Right cardiac atrium (tissue), 5 donors: ENCODE measurements around the gene APP. TPM values are rescaled to one million over a fixed set of nuclear protein-coding genes. Genes with fewer than 3 reads are reported as not detected.
A peak's percentile ranks its signal among the peaks of the same experiment; 100 is the strongest.

ENCODE experiments used
- ATAC-seq, 2 donors: fragments of 200-7000 bp; cut with Tn5 transposase; one replicate each; pipeline versions ENCODE4 v1.8.0 to v1.9.1; 2020; ENCODE audit warnings: moderate library complexity in 2 of 2, mild to moderate bottlenecking in 1 of 2
- DNase-seq, 3 donors: peaks; one replicate each; pipeline ENCODE4 v3.0.0-alpha.2; 2020
- H3K27ac ChIP-seq: one replicate; pipeline ENCODE4 v1.5.1; 2013; ENCODE audit warnings: mild to moderate bottlenecking, low read length, control low read depth, moderate library complexity
- H3K27me3 ChIP-seq: one replicate; pipeline ENCODE4 v1.6.1; 2013; ENCODE audit not compliant: control insufficient read depth, insufficient read depth
- H3K4me1 ChIP-seq: one replicate; pipeline ENCODE4 v1.6.1; 2013; ENCODE audit warnings: low read length; ENCODE audit not compliant: control insufficient read depth, insufficient read depth
- H3K4me3 ChIP-seq: one replicate; pipeline ENCODE4 v1.5.1; 2013; ENCODE audit warnings: low read length, control low read depth
- H3K9me3 ChIP-seq: one replicate; pipeline ENCODE4 v1.6.1; 2013; ENCODE audit warnings: low read length; ENCODE audit not compliant: control insufficient read depth
- WGBS: extraction: QIAGEN DNeasy Blood & Tissue Kit; methylation state at CpG from one replicate; pipeline ENCODE4 v1.1.7; 2013; 5-methylcytosine and 5-hydroxymethylcytosine counted together
- intact Hi-C, 4 donors: fragments of 100-400 bp; cut with DNase I; formaldehyde crosslinking; loops; one replicate each; pipeline versions ENCODE4 v1.11.0 to v1.14.0; 2022 to 2023
- polyA plus RNA-seq: library from polyadenylated mRNA; stranded (reverse); fragments of 200-250 nt; gene quantifications from one replicate; pipeline ENCODE4 v1.2.3, GENCODE V29; 2013
- total RNA-seq, 4 donors: library from RNA; stranded (reverse); fragmentation: NEBNext Ultra II Directional; extraction: Animal tissue kit (Norgen Biotek cat#: 25700); gene quantifications; one replicate each; pipeline ENCODE4 v1.2.1, GENCODE V29; 2021
- donor health status: healthy with polysubstance abuse.
- donor health status: DM: no; HTN: yes; CAD: no.
- donor health status: DM: no; HTN: no; CAD: no.
- donor health status: DM: no; HTN: yes; CAD: no; lungs with severe emphysema.
- donor health status: DM: yes; HTN: yes; CAD: no.

The APP gene
- total and polyA plus RNA-seq, 5 donors, result 277 to 535 (median 448) TPM

DNA sequence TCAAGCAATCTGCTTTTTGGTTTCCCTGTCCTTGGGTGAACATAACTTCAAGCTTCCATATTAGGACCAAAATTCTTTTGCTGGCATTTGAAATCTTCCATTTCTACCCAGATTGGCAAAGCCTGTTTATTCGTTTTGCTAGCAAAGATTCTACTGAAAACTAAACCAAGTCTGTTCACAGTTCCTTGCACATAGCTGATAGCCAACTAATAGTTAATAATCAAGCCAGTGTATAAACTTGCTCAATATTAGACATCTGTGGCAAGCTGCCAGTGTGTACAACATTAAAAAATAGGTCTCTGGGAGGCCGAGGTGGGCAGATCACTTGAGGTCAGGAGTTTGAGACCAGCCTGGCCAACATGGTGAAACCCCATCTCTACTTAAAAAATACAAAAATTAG, 6.3 kb downstream of the APP start:
- no peak for DNase-seq
- intact Hi-C loops, result loop anchor here in 3 of 4 donors (10.0 kb wide), 4 partner anchors 50 to 270 kb away; no protein-coding TSS in a partner anchor
- Histone ChIP-seq H3K9me3 (no peaks in the 10 kb centered on the region), H3K27ac (no peak overlapping the region), H3K4me1 (peaks cover 4% of the 10 kb centered on the region), H3K4me3 (no peak overlapping the region), H3K27me3 (no peaks in the 10 kb centered on the region)
- WGBS, result 58% methylated on average over 2 of the region's 2 CpGs
- ATAC-seq, result no peak

DNA sequence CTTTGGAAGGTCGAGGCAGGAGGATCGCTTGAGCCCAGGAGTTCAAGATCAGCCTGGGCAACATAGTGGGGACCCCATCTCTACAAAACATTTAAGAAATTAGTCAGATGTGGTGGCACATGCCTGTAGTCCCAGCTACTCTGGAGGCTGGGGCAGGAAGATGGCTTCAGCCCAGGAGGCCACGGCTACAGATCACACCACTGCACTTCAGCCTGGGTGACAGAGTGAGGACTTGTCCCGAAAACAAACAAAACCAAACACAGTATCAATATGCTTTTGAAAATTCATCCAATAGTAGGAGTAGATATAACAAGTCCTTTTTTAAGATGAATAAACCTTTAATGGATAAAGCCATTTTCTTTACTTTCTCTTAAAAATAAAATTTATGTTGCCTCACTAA, 8.5 kb downstream of the APP start:
- DNase-seq (no peak), ATAC-seq (no peak)
- intact Hi-C loops, result loop anchor here in 3 of 4 donors (10.0 kb wide), 4 partner anchors 47 to 267 kb away; no protein-coding TSS in a partner anchor
- Histone ChIP-seq H3K27me3 (no peaks in the 10 kb centered on the region), H3K4me1 (peaks cover 8% of the 10 kb centered on the region), H3K9me3 (no peaks in the 10 kb centered on the region), H3K4me3 (no peak overlapping the region), H3K27ac (no peak overlapping the region)
- WGBS, result 89% methylated on average over 4 of the region's 4 CpGs

DNA sequence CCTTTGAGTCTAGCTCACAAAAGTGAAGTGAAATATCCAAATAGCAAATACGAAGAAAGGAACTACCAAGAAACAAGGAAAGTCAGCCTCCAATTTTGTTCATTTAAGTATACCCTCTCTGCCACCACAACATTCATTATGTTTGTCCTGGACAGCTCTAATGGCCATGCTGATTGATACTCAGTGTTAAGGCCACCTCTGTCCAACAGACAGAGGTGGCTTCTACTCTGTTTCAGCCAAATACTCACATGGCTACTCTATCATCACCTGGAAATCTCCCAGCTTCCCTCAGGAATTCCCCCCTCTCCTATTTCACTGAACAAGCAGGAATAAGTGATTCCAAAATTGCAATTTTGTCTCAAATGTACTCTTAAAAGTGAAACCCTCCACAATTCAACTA, 10.7 kb downstream of the APP start:
- DNase-seq, result no peak
- intact Hi-C loops, result loop anchor here in 3 of 4 donors (10.0 kb wide), 4 partner anchors 45 to 265 kb away; no protein-coding TSS in a partner anchor

DNA sequence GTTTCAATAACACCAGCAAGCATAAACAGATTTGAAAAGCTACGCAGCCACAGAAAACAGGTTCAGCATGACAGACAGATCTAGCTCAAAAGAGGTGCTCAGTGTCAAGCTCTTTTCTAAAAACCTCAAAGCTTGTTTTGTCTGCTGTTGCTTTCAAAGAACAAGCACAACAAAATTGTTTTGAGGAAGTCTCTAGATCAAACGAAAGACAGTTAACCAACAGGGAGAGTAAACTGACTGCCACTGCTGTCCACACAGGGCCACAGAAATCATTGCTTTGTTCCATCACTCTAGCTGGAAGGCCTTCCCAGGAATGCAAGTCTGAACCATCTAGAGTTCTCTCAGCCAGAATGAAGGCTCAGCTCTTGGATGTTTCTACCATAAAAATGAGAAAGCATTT, 12.8 kb downstream of the APP start:
- Histone ChIP-seq H3K4me3 (no peak overlapping the region), H3K4me1 (peaks cover 5% of the 10 kb centered on the region), H3K27ac (no peak overlapping the region), H3K9me3 (no peaks in the 10 kb centered on the region), H3K27me3 (no peaks in the 10 kb centered on the region)
- DNase-seq (no peak), ATAC-seq (no peak)
- WGBS, result 60% methylated on average over 2 of the region's 2 CpGs
- intact Hi-C loops, result no loop called here

More for the DNA sequence above, 10.7 kb downstream of the APP start:
- Histone ChIP-seq H3K4me1 (peaks cover 5% of the 10 kb centered on the region), H3K4me3 (no peak overlapping the region), H3K27me3 (no peaks in the 10 kb centered on the region), H3K9me3 (no peaks in the 10 kb centered on the region), H3K27ac (no peak overlapping the region)
- 89% methylated on average over 1 of the region's 1 CpG for WGBS
- ATAC-seq, result no peak

DNA sequence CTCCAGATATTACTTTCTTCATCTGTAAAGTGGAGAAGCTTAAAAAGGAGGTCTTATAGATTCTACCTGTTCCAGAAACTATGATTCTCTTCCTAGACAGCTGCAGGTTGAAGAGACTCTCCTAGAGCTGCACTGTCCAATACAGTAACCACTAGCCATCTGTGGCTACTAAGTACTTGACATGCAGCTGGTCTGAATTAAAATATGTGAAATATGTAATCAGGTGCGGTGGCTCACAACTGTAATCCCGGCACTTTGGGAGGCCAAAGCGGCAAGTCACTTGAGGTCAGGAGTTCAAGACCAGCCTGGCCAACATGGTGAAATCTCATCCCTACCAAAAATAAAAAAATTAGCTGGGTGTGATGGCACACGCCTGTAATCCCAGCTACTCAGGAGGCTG, 15.8 kb downstream of the APP start:
- WGBS, result 90% methylated on average over 4 of the region's 4 CpGs
- Histone ChIP-seq H3K27me3 (no peaks in the 10 kb centered on the region), H3K4me3 (no peak overlapping the region), H3K27ac (no peak overlapping the region), H3K9me3 (no peaks in the 10 kb centered on the region), H3K4me1 (peaks cover 3% of the 10 kb centered on the region)
- intact Hi-C loops, result no loop called here
- DNase-seq (no peak), ATAC-seq (no peak)

DNA sequence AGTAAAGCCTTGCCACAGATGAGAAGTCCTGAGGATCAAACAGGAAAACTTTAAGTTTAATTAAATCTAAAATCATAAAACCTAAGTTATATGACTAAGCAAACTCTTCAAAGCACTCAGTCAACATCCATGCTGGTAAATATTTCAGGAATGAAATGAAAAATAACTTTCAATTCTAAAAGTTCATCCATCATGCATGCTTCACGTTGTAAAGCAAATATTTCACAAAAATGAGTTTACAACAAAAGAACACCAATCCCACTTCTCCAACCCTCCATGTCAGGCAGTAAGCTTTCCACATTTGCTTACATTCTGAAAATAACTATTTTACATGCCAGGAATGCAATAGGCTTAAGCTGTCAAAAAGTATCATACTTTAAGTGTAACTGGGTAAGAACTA, 16.8 kb downstream of the APP start:
- no peaks in the 10 kb centered on the region for H3K27me3 ChIP-seq
- no peak for DNase-seq
- H3K9me3 ChIP-seq, result no peaks in the 10 kb centered on the region
- no peak overlapping the region for H3K27ac ChIP-seq
- no peak overlapping the region for H3K4me3 ChIP-seq
- WGBS, result 88% methylated on average over 1 of the region's 1 CpG
- H3K4me1 ChIP-seq, result peaks cover 6% of the 10 kb centered on the region
- ATAC-seq, result no peak
- intact Hi-C loops, result no loop called here

DNA sequence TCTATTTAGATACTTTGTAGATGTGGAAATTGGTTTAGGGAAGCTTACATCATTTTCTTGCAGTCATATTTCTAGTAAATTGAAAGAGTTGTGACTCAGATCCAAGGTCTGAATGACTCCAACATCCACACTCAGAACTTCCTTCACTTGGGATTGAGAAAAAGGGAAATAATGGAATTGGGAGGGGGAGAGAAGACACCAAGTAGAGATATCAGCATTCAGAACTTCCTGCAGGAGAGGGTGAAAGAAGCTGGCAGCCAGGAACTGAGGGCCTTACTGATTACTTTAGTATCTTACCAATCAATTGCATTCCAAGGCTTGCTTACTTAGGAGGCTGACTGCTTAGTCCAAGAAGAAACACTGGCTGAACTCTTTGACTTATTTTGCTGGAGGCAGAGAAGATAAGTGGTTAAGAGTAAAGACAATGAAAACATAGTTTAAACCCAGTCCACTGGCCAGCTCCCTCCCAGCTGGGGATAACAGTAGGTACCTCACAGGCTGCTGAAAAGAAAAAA, 21.7 kb downstream of the APP start:
- intact Hi-C loops, result no loop called here
- peaks cover 9% of the 10 kb centered on the region for H3K4me1 ChIP-seq

DNA sequence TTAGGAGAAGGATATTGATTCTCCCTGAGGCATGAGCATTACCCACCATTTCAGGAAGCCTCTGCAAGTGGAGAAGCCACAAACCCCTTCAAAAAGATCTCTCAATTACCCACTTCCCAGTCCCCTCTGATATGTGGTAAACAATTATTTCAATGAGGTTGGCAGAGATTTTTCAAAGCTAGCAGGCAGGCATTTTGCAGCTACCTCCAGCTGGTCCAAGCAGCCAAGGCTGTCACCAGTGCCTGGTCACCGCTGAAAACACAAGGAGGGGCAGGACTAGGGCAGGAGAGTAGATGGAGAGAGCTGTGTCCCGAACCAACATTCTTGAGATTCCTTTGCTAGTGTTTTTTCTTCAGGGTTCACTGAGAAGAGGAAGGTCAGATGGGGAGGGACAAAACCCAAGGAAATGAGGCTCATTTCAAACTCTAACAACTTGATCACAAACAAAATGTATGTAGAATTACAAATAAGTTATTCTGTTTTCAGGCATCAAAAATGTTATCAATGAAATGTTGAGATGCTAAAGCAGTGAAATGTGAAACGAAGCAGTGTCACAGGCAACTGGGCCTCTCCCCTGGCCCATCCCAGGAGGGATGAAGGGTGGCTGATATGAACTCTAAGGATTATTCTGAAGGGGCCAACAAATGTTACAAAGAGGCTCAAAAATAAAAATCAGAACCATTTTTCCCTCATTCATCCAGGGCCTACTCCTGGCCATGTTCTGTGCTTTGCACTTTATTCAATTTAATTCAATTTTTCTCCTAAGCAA, 22.3 kb downstream of the APP start:
- peaks cover 9% of the 10 kb centered on the region for H3K4me1 ChIP-seq

More for the DNA sequence above, 21.7 kb downstream of the APP start:
- Histone ChIP-seq H3K4me3 (no peak overlapping the region), H3K9me3 (no peaks in the 10 kb centered on the region), H3K27me3 (no peaks in the 10 kb centered on the region), H3K27ac (peak overlapping the region; percentile 48)
- DNase-seq (peak in 1 of 3 donors; percentile 39), ATAC-seq (peak; percentile 47 to 69)

DNA sequence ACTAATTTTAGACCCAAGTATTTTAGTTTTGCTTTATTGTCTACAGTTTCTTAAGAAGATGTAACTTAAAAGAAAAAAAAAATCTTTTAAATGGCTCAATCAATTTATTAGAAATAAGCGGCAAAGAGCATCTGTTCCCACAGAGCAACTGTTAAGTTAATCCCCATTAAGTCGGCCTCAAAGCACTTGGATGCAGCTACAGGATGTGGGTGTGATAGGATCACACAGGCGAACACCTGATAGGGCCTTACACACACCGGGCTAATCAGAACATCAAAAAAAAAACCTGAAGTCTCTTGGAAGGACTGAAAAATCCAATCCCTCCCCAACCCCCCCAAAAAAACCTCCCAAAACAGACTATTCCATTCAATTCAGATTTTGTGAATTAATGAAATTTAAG, 23.0 kb downstream of the APP start:
- Histone ChIP-seq H3K9me3 (no peaks in the 10 kb centered on the region), H3K4me1 (peaks cover 9% of the 10 kb centered on the region), H3K4me3 (no peak overlapping the region), H3K27ac (no peak overlapping the region), H3K27me3 (no peaks in the 10 kb centered on the region)
- DNase-seq, result no peak
- WGBS, result 42% methylated on average over 4 of the region's 4 CpGs
- intact Hi-C loops, result no loop called here
- no peak for ATAC-seq

More for the DNA sequence above, 22.3 kb downstream of the APP start:
- peak overlapping the region; percentile 4 for H3K27ac ChIP-seq
- no peak overlapping the region for H3K4me3 ChIP-seq
- no peaks in the 10 kb centered on the region for H3K27me3 ChIP-seq
- 28% methylated on average over 3 of the region's 3 CpGs for WGBS
- peak; percentile 73 to 88 for ATAC-seq
- no peaks in the 10 kb centered on the region for H3K9me3 ChIP-seq
- peak in 1 of 3 donors; percentile 54 for DNase-seq
- intact Hi-C loops, result no loop called here

DNA sequence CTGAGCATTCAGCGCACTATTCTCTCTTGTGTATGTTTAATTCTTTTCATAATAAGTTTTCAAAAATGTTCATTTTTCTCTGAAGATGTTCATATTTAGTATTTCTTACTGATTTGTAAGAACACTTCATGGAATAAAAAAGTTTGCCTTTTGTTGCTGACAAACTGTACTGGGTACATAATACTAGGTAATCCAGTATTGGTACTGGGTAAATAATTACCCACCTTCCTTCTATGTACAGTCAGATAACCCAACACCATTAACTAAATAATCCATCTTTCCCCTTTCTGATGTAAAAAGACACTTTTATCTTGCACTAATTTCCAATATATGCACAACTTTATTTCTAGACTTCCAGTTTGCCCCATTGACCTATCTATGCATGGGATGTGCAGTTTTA, 23.9 kb downstream of the APP start:
- WGBS, result 96% methylated on average over 1 of the region's 1 CpG
- intact Hi-C loops, result no loop called here
- no peak for ATAC-seq

DNA sequence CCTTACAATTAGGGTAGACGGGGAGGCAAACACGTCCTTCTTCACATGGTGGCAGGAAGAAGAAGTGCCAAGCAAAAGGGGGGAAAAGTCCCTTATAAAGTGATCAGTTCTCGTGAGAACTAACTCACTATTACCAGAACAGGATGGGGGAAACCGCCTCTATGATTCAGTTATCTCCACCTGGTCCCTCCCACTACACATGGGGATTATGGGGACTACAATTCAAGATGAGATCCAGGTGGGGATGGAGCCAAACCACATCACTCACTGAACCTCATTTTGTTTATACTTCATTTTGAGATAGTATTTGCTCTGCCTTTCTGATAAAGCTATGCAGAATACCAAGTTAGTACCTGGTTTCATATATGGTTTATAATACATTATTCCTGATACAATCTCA, 26.5 kb downstream of the APP start:
- H3K4me1 ChIP-seq, result peaks cover 12% of the 10 kb centered on the region
- WGBS, result 90% methylated on average over 4 of the region's 4 CpGs
- DNase-seq (no peak), ATAC-seq (no peak)
- H3K27me3 ChIP-seq, result no peaks in the 10 kb centered on the region
- H3K9me3 ChIP-seq, result no peaks in the 10 kb centered on the region
- no peak overlapping the region for H3K27ac ChIP-seq
- no peak overlapping the region for H3K4me3 ChIP-seq
- intact Hi-C loops, result no loop called here

More for the DNA sequence above, 23.9 kb downstream of the APP start:
- no peak for DNase-seq
- no peaks in the 10 kb centered on the region for H3K27me3 ChIP-seq
- H3K9me3 ChIP-seq, result no peaks in the 10 kb centered on the region
- no peak overlapping the region for H3K27ac ChIP-seq
- peaks cover 9% of the 10 kb centered on the region for H3K4me1 ChIP-seq
- H3K4me3 ChIP-seq, result no peak overlapping the region
